Stomach (tissue), 4 donors: Measurements from ENCODE around the gene TFF1.

Source experiments
- EP300 ChIP-seq: sonication (generic); formaldehyde crosslinking; IDR thresholded peaks from one replicate; pipeline ENCODE4 v1.6.1; 2017; ENCODE audit warnings: antibody characterized with exemption
- POLR2A ChIP-seq, 4 donors: fragments of 450-650 bp; IDR thresholded peaks; one replicate each; pipeline ENCODE4 v1.6.1; 2016; ENCODE audit warnings: antibody characterized with exemption in 4 of 4, control low read depth in 2 of 4, mild to moderate bottlenecking in 1 of 4, moderate library complexity in 1 of 4
- POLR2AphosphoS5 ChIP-seq, 3 donors: sonication (generic); formaldehyde crosslinking; IDR thresholded peaks; one replicate each; pipeline ENCODE4 v1.6.1; 2016; ENCODE audit warnings: antibody characterized with exemption in 3 of 3
- TF ChIP-seq, protein P1 (sequence below), 7 experiments: fragments of 450-650 bp in 4 of 7; fragments of 200-600 bp in 3 of 7; sonication (generic) in 3 of 7; IDR thresholded peaks; one replicate each; pipeline ENCODE4 v1.5.1; 2016 to 2019; ENCODE audit warnings: antibody characterized with exemption in 7 of 7, control low read depth in 2 of 7, mild to moderate bottlenecking in 1 of 7

DNA sequence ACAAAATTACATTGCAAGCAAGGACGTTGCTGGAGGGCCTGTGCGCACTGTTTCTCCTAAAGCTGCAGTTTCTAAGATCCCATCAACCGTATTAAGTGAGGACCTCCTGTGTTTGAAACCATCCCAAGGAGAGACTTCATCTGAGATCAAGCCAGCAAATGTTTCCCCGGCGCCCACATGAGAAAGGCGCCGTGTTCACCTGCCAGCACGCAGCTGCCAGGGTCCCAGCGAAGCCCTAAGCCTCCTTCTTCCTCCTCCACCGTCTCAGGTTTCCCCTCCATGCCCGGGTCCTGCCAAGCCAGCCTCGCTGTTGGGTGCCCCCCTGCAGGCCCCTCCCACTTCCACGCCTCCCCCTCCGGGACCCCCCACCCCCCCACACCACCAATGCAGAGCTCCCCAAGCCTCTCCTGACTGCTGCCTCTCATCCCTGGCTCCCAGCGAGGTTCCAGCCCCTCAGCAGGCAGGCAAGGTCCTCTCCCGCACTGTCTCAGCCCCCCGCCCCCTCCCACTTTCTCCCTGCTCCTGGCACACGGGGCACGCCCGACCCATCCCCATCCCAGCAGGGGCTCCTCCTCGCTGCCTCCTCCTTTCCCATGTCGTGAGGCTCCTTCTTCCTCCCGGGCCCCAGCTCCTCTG is 8.6 kb upstream of the TFF1 start:
- TF ChIP-seq, protein P1, sequence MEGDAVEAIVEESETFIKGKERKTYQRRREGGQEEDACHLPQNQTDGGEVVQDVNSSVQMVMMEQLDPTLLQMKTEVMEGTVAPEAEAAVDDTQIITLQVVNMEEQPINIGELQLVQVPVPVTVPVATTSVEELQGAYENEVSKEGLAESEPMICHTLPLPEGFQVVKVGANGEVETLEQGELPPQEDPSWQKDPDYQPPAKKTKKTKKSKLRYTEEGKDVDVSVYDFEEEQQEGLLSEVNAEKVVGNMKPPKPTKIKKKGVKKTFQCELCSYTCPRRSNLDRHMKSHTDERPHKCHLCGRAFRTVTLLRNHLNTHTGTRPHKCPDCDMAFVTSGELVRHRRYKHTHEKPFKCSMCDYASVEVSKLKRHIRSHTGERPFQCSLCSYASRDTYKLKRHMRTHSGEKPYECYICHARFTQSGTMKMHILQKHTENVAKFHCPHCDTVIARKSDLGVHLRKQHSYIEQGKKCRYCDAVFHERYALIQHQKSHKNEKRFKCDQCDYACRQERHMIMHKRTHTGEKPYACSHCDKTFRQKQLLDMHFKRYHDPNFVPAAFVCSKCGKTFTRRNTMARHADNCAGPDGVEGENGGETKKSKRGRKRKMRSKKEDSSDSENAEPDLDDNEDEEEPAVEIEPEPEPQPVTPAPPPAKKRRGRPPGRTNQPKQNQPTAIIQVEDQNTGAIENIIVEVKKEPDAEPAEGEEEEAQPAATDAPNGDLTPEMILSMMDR (IDR thresholded peaks at IDR 0.05) = no peak
- TF ChIP-seq POLR2A (IDR thresholded peaks at IDR 0.05) = no peak
- no peak for TF ChIP-seq POLR2AphosphoS5 (IDR thresholded peaks at IDR 0.05)
- no peak for TF ChIP-seq EP300
